ENCODE measurements around the gene PLCE1.
"Not testable (repeated sequence)": the region's sequence is repeated elsewhere in the genome, so short reads cannot be mapped to it uniquely, and the experiment has no call there.

Gene PLCE1

GRCh38 chr10:93993782-93994437, at the start of gene PLCE1:
TSS of gene PLCE1 (plus strand) at chr10:93993931. CDS start at chr10:94031047, 37,116 bp downstream.
- H3K27ac Mint-ChIP-seq = no peak within 1 kb of the TSS
- CTCF ChIA-PET = no interaction called here
- DNase-seq = no peak
- peaks cover 60% of the 10 kb centered on the region for H3K27me3 Mint-ChIP-seq
- no peaks in the 10 kb centered on the region for H3K9me3 Mint-ChIP-seq
- no peaks in the 10 kb centered on the region for H3K36me3 Mint-ChIP-seq
- peaks cover 8% of the 10 kb centered on the region for H3K4me1 Mint-ChIP-seq
- peak within 1 kb of the TSS; percentile 14 for H3K4me3 Mint-ChIP-seq

- no peaks in the 10 kb centered on the region for H3K9me3 Mint-ChIP-seq
- H3K27me3 Mint-ChIP-seq = no peaks in the 10 kb centered on the region
- no peaks in the 10 kb centered on the region for H3K36me3 Mint-ChIP-seq
- H3K27ac Mint-ChIP-seq = no peak overlapping the region
- no peak for DNase-seq
- H3K4me3 Mint-ChIP-seq = no peak overlapping the region
- no peaks in the 10 kb centered on the region for H3K4me1 Mint-ChIP-seq
- CTCF ChIA-PET = no interaction called here
Measured at GRCh38 chr10:93945819-93946218, 47.9 kb upstream of the PLCE1 start.

DNA sequence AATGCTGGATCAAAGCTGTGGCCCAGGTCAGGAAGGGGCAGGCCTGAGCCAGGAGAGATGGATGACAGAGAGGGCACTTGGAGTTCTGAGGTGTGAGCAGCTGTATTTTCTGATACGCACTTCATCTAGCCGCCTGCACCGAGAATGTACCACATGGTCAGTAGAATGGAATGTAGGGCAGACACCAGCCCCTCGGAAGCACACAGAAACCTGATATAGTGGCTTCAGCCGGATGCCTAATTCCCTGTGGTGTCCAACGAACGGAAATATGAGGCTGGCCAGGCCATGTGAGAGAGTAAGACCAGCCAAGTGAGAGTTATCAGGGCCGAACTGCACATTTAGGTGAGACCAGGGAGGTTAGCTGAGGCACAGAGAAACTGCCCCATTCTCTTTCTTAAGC, 46.7 kb upstream of the PLCE1 start:
- CTCF ChIA-PET = interaction anchor here (0.5 kb wide), 1 partner anchor 23 kb away, joined by 3 read pairs; no protein-coding TSS in a partner anchor
- Mint-ChIP-seq H3K4me3 (no peak overlapping the region), H3K36me3 (no peaks in the 10 kb centered on the region), H3K27me3 (no peaks in the 10 kb centered on the region), H3K9me3 (no peaks in the 10 kb centered on the region), H3K4me1 (no peaks in the 10 kb centered on the region), H3K27ac (no peak overlapping the region)
- no peak for DNase-seq

DNA sequence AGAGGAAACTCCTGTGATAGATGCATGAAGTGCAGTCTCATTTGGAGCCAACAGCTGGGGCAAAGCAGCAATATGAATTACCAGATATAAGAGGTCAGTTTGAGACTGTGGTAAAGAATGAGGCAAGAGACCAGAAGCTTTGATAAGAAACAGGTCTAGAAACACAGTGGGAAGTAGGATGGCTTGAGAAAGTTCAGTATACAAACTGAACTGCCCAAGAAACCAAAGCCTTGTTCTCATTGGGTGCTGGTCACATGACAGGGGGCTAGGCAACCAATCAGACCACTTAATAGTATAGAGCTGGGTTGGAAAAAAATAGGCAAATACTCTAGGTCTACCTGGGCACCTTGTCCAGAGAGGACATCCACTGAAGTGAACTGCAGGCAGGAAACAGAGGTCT, 46.2 kb upstream of the PLCE1 start:
- Mint-ChIP-seq H3K4me1 (no peaks in the 10 kb centered on the region), H3K9me3 (no peaks in the 10 kb centered on the region), H3K27me3 (no peaks in the 10 kb centered on the region), H3K36me3 (no peaks in the 10 kb centered on the region), H3K4me3 (no peak overlapping the region), H3K27ac (no peak overlapping the region)
- CTCF ChIA-PET = interaction anchor here (0.5 kb wide), 1 partner anchor 23 kb away, joined by 3 read pairs; no protein-coding TSS in a partner anchor
- DNase-seq = no peak

DNA sequence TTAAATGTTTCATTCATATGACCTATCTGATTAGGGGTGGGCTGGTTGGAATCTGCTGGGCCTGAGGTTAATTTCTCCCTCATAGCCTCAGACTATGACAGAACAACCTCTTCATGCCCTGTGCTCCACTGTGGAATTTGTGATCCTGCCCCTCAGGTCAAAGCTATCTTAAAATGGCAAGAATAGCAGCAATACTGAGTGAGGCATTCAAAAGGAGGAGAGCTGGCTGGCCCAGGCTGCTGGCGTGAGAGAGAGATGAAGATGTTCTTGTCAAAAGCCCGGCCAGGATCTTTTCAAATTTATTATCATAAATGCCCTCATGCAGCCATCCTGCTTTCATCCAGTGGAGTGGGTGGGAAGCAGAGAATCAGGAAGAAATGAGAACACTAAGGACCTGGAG, 41.8 kb upstream of the PLCE1 start:
- no peak overlapping the region for H3K27ac Mint-ChIP-seq
- CTCF ChIA-PET = no interaction called here
- no peaks in the 10 kb centered on the region for H3K36me3 Mint-ChIP-seq
- no peaks in the 10 kb centered on the region for H3K27me3 Mint-ChIP-seq
- H3K4me3 Mint-ChIP-seq = no peak overlapping the region
- DNase-seq = no peak
- no peaks in the 10 kb centered on the region for H3K4me1 Mint-ChIP-seq
- H3K9me3 Mint-ChIP-seq = no peaks in the 10 kb centered on the region

DNA sequence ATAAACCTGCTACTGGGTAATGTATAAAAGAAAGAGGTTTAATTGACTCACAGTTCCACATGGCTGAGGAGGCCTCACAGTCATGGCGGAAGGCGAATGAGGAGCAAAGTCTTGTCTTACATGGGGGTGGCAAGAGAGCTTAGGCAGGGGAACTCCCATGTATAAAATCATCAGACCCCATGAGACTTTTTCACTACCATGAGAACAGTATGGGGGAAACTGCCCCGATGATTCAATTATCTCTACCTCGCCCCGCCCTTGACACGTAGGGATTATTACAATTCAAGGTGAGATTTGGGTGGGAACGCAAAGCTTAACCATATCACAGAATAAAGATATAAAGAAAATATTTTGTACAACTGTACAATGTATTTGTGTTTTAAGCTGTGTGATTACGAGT, 39.4 kb upstream of the PLCE1 start:
- no peak for DNase-seq
- Mint-ChIP-seq H3K9me3 (no peaks in the 10 kb centered on the region), H3K27ac (no peak overlapping the region), H3K4me1 (no peaks in the 10 kb centered on the region), H3K4me3 (no peak overlapping the region), H3K36me3 (no peaks in the 10 kb centered on the region), H3K27me3 (no peaks in the 10 kb centered on the region)
- CTCF ChIA-PET = no interaction called here

GRCh38 chr10:93954726-93955363, 38.9 kb upstream of the PLCE1 start:
- CTCF ChIA-PET = no interaction called here
- H3K4me3 Mint-ChIP-seq = no peak overlapping the region
- no peaks in the 10 kb centered on the region for H3K27me3 Mint-ChIP-seq
- H3K36me3 Mint-ChIP-seq = no peaks in the 10 kb centered on the region
- no peak overlapping the region for H3K27ac Mint-ChIP-seq
- no peak for DNase-seq
- no peaks in the 10 kb centered on the region for H3K9me3 Mint-ChIP-seq
- H3K4me1 Mint-ChIP-seq = no peaks in the 10 kb centered on the region

- Mint-ChIP-seq H3K36me3 (no peaks in the 10 kb centered on the region), H3K4me1 (no peaks in the 10 kb centered on the region), H3K9me3 (no peaks in the 10 kb centered on the region), H3K27me3 (no peaks in the 10 kb centered on the region), H3K27ac (no peak overlapping the region), H3K4me3 (no peak overlapping the region)
- no peak for DNase-seq
- CTCF ChIA-PET = interaction anchor here (0.6 kb wide), 1 partner anchor 394 kb away, joined by 3 read pairs; no protein-coding TSS in a partner anchor
Measured at GRCh38 chr10:93958834-93959233, 34.9 kb upstream of the PLCE1 start.

DNA sequence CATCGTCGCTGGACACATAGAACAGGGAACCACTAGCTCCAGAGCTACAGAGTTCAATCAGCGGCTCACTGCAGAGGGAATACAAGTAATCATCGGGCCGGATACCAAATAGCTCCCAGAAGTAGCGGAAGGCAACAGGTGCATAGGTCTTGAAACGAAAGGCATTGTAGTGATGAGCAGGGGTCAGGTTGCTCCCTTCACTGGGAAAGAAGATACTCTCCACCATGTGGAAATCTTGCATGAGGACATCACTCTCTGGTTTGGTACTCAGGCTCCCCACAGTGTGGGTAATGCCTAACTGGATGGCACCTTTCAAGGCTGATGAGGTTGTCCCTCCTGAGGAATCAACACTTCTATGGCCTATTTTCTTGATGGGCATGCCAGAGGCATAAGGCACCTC, 32.7 kb upstream of the PLCE1 start:
- H3K4me3 Mint-ChIP-seq, H3K9me3 Mint-ChIP-seq, H3K27me3 Mint-ChIP-seq, H3K4me1 Mint-ChIP-seq, CTCF ChIA-PET, DNase-seq, H3K36me3 Mint-ChIP-seq, H3K27ac Mint-ChIP-seq: not testable (repeated sequence)

GRCh38 chr10:93962973-93963372, 30.8 kb upstream of the PLCE1 start:
- CTCF ChIA-PET = no interaction called here

DNA sequence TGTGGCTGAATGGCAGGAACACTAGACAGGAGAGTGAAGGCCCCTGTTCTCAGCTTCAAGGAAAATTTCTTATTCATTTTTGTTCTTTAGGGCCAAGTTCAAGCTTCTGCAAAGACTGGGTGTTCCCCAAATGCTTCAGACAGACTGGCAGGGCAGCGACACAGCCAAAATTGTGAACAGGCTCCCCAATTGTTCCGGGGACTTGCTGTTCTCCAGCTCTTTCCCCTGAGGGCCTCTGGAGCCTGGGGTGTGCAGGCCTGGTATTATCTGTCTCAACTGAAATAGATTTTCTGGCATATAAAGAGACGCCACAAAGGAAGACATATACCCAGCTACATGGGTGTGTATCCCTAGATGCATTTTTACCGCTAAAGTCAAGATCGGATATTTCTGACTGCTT, 30.3 kb upstream of the PLCE1 start:
- DNase-seq = no peak
- CTCF ChIA-PET = no interaction called here
- Mint-ChIP-seq H3K9me3 (no peaks in the 10 kb centered on the region), H3K27ac (no peak overlapping the region), H3K4me1 (no peaks in the 10 kb centered on the region), H3K36me3 (no peaks in the 10 kb centered on the region), H3K27me3 (no peaks in the 10 kb centered on the region), H3K4me3 (no peak overlapping the region)

More at GRCh38 chr10:93962973-93963372, 30.8 kb upstream of the PLCE1 start:
- no peak overlapping the region for H3K4me3 Mint-ChIP-seq
- no peaks in the 10 kb centered on the region for H3K4me1 Mint-ChIP-seq
- no peaks in the 10 kb centered on the region for H3K36me3 Mint-ChIP-seq
- no peak for DNase-seq
- no peaks in the 10 kb centered on the region for H3K9me3 Mint-ChIP-seq
- no peak overlapping the region for H3K27ac Mint-ChIP-seq
- no peaks in the 10 kb centered on the region for H3K27me3 Mint-ChIP-seq

GRCh38 chr10:93965911-93966310, 27.8 kb upstream of the PLCE1 start:
- CTCF ChIA-PET = no interaction called here
- H3K4me1 Mint-ChIP-seq = no peaks in the 10 kb centered on the region
- no peaks in the 10 kb centered on the region for H3K36me3 Mint-ChIP-seq
- H3K9me3 Mint-ChIP-seq = no peaks in the 10 kb centered on the region
- H3K27ac Mint-ChIP-seq = no peak overlapping the region
- no peaks in the 10 kb centered on the region for H3K27me3 Mint-ChIP-seq
- no peak overlapping the region for H3K4me3 Mint-ChIP-seq
- no peak for DNase-seq

DNA sequence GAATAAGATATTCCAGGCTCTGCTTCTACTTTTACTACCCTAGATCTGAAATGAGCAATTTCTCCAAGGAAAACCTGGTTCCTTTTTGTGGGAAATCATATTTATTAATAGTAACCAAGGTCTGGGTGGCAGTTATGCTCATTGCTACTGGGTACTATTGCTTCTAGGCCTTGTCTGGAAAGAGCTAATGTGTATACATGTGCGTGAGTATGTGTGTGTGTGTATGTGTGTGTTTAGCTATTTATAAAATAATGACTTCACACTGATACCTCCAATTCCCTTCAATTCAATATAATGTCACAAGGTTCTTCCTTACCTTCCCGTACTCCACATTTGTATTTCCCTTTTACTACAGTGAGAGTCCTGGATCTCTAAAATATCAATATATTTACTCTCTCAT, 26.0 kb upstream of the PLCE1 start:
- Mint-ChIP-seq H3K27me3 (no peaks in the 10 kb centered on the region), H3K27ac (no peak overlapping the region), H3K4me3 (no peak overlapping the region), H3K4me1 (no peaks in the 10 kb centered on the region), H3K9me3 (no peaks in the 10 kb centered on the region), H3K36me3 (no peaks in the 10 kb centered on the region)
- DNase-seq = no peak
- CTCF ChIA-PET = no interaction called here

DNA sequence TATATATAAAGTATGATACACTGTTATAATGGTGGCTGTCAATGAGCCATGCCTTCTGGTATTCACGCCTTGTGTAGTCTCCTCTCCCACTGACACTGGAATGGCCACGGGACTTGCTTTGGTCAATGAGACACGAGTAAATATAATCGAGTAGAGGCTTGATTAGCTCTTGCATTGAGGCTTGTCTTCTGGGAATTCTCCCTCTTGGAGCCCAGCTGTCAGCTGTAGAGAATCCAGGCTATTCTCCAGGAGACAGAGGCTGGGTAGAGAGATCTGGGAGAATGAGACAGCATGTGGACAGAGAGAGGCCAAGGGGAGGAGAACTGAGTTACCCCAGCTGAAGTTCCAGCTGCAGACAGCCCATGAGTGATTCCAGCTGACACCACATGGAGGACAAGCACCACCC, 25.2 kb upstream of the PLCE1 start:
- CTCF ChIA-PET = no interaction called here
- Mint-ChIP-seq H3K9me3 (no peaks in the 10 kb centered on the region), H3K4me3 (no peak overlapping the region), H3K27me3 (no peaks in the 10 kb centered on the region), H3K4me1 (no peaks in the 10 kb centered on the region), H3K27ac (no peak overlapping the region), H3K36me3 (no peaks in the 10 kb centered on the region)
- no peak for DNase-seq

DNA sequence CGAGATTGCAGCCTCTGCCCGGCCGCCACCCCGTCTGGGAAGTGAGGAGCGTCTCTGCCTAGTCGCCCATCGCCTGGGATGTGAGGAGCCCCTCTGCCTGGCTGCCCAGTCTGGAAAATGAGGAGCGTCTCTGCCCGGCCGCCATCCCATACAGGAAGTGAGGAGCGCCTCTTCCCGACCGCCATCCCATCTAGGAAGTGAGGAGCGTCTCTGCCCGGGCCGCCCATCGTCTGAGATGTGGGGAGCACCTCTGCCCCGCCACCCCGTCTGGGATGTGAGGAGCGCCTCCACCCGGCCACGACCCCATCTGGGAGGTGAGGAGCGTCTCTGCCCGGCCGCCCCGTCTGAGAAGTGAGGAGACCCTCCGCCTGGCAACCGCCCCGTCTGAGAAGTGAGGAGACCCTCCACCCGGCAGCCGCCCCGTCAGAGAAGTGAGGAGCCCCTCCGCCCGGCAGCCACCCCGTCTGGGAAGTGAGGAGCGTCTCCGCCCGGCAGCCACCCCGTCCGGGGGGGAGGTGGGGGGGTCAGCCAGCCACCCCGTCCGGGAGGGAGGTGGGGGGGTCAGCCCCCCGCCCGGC, 23.2 kb upstream of the PLCE1 start:
- H3K9me3 Mint-ChIP-seq, DNase-seq, H3K4me3 Mint-ChIP-seq, H3K27ac Mint-ChIP-seq, CTCF ChIA-PET, H3K36me3 Mint-ChIP-seq, H3K4me1 Mint-ChIP-seq, H3K27me3 Mint-ChIP-seq: not testable (repeated sequence)

Data from activated naive CD4-positive, alpha-beta T cell treated with anti-CD3 and anti-CD28 coated beads, Interleukin-2, amount 10 ng/mL, durations not matched to agents 7 days and 5 days (primary cell).